ENCODE measurements around the gene AP4M1. TPM values are rescaled to one million over a fixed set of nuclear protein-coding genes. Genes with fewer than 3 reads are reported as not detected.

AP4M1 gene
- total and polyA plus RNA-seq, 5 experiments from 2014 or later = 1.7 to 10.9 (median 3.6) TPM

GRCh38 chr7:100098913-100099312 is 2.5 kb upstream of the AP4M1 start:
- H3K27ac Mint-ChIP-seq = peak overlapping the region; percentile 75 to 99 (median 97)
- H3K36me3 Mint-ChIP-seq = peaks cover 4 to 62% (median 29%) of the 10 kb centered on the region in 3 donors
- H3K4me1 Mint-ChIP-seq = peaks cover 26 to 50% (median 42%) of the 10 kb centered on the region in 4 donors
- peak overlapping the region; percentile 91 to 97 (median 95) for H3K4me3 Mint-ChIP-seq
- ATAC-seq = no peak
- DNase-seq = no peak
- POLR2A ChIA-PET = interaction anchor here (0.6 to 6.9 kb wide), 7 partner anchors 10 to 330 kb away, joined by 3 to 252 read pairs (median 36); partner anchors contain the start of genes CNPY4, COPS6, MBLAC1 and MEPCE
- H3K9me3 Mint-ChIP-seq = no peaks in the 10 kb centered on the region
- no peaks in the 10 kb centered on the region for H3K27me3 Mint-ChIP-seq

GRCh38 chr7:100099452-100099851 is 2.0 kb upstream of the AP4M1 start:
- H3K4me3 Mint-ChIP-seq = peak overlapping the region; percentile 91 to 97 (median 95)
- peaks cover 4 to 56% (median 29%) of the 10 kb centered on the region in 3 donors for H3K36me3 Mint-ChIP-seq
- peak in 2 of 10 donors; percentile 25 to 26 for DNase-seq
- no peaks in the 10 kb centered on the region for H3K27me3 Mint-ChIP-seq
- ATAC-seq = no peak
- peaks cover 26 to 50% (median 43%) of the 10 kb centered on the region in 4 donors for H3K4me1 Mint-ChIP-seq
- H3K27ac Mint-ChIP-seq = peak overlapping the region; percentile 93 to 99 (median 97)
- POLR2A ChIA-PET = interaction anchor here (0.6 to 6.9 kb wide), 8 partner anchors 11 to 784 kb away, joined by 3 to 252 read pairs (median 31); partner anchors contain the start of genes CNPY4, COPS6, MBLAC1 and MEPCE
- H3K9me3 Mint-ChIP-seq = no peaks in the 10 kb centered on the region

GRCh38 chr7:100100420-100101015 is 925 bp upstream of the AP4M1 start:
- H3K27ac Mint-ChIP-seq = peak overlapping the region; percentile 93 to 99 (median 97)
- peak; percentile 73 to 76 for ATAC-seq
- DNase-seq = peak; percentile 77 to 97 (median 86)
- H3K4me3 Mint-ChIP-seq = peak overlapping the region; percentile 91 to 97 (median 95)
- H3K27me3 Mint-ChIP-seq = no peaks in the 10 kb centered on the region
- no peaks in the 10 kb centered on the region for H3K9me3 Mint-ChIP-seq
- peaks cover 4 to 45% (median 24%) of the 10 kb centered on the region in 3 donors for H3K36me3 Mint-ChIP-seq
- POLR2A ChIA-PET = interaction anchor here (0.6 to 6.9 kb wide), 23 partner anchors 12 to 1994 kb away, joined by 3 to 252 read pairs (median 6); partner anchors contain the start of genes BUD31, CNPY4, COPS6 and MBLAC1
- peaks cover 26 to 49% (median 43%) of the 10 kb centered on the region in 4 donors for H3K4me1 Mint-ChIP-seq

- ATAC-seq = no peak
- H3K27ac Mint-ChIP-seq = peak overlapping the region in 9 of 10 donors; percentile 43 to 99 (median 65)
- DNase-seq = no peak
- no peaks in the 10 kb centered on the region for H3K9me3 Mint-ChIP-seq
- H3K4me3 Mint-ChIP-seq = peak overlapping the region; percentile 60 to 97 (median 75)
- H3K4me1 Mint-ChIP-seq = peaks cover 18 to 35% (median 33%) of the 10 kb centered on the region in 4 donors
- POLR2A ChIA-PET = interaction anchor here (0.7 to 6.9 kb wide), 9 partner anchors 9 to 333 kb away, joined by 3 to 252 read pairs (median 26); partner anchors contain the start of genes CNPY4, COPS6, MBLAC1 and MEPCE
- H3K27me3 Mint-ChIP-seq = no peaks in the 10 kb centered on the region
- peaks cover under 1 to 31% (median 18%) of the 10 kb centered on the region in 3 donors for H3K36me3 Mint-ChIP-seq
Observed at GRCh38 chr7:100102950-100103840, 1.8 kb downstream of the AP4M1 start.

- no peaks in the 10 kb centered on the region for H3K27me3 Mint-ChIP-seq
- ATAC-seq (no peak), DNase-seq (no peak)
- no peaks in the 10 kb centered on the region for H3K9me3 Mint-ChIP-seq
- POLR2A ChIA-PET = interaction anchor here (1.1 to 6.9 kb wide), 2 partner anchors 14 to 18 kb away, joined by 3 to 252 read pairs; partner anchors contain the start of genes CNPY4, MBLAC1 and TAF6
- peaks cover 7 to 13% (median 11%) of the 10 kb centered on the region in 4 donors for H3K4me1 Mint-ChIP-seq
- peak overlapping the region in 1 of 10 donors; percentile 25 for H3K27ac Mint-ChIP-seq
- no peak overlapping the region for H3K4me3 Mint-ChIP-seq
- H3K36me3 Mint-ChIP-seq = peaks cover 0 to 39% (median 4%) of the 10 kb centered on the region in 3 donors
Observed at GRCh38 chr7:100105534-100105933, 4.1 kb downstream of the AP4M1 start.

- H3K9me3 Mint-ChIP-seq = no peaks in the 10 kb centered on the region
- H3K27ac Mint-ChIP-seq = peak overlapping the region in 1 of 10 donors; percentile 78
- no peak for ATAC-seq
- H3K4me3 Mint-ChIP-seq = no peak overlapping the region
- H3K36me3 Mint-ChIP-seq = peaks cover 0 to 50% (median 7%) of the 10 kb centered on the region in 3 donors
- H3K4me1 Mint-ChIP-seq = peaks cover 3 to 11% (median 6%) of the 10 kb centered on the region in 4 donors
- no peak for DNase-seq
- POLR2A ChIA-PET = interaction anchor here (0.5 to 1.1 kb wide), 2 partner anchors 13 to 75 kb away, joined by 3 read pairs; no protein-coding TSS in a partner anchor
- no peaks in the 10 kb centered on the region for H3K27me3 Mint-ChIP-seq
Observed at GRCh38 chr7:100106633-100107032, 5.2 kb downstream of the AP4M1 start.

GRCh38 chr7:100107125-100107737 is 5.8 kb downstream of the AP4M1 start:
- Mint-ChIP-seq H3K27ac (peak overlapping the region in 2 of 10 donors; percentile 56 to 78), H3K9me3 (no peaks in the 10 kb centered on the region), H3K27me3 (no peaks in the 10 kb centered on the region), H3K4me1 (peaks cover 3 to 10% (median 6%) of the 10 kb centered on the region in 4 donors), H3K36me3 (peaks cover 0 to 56% (median 7%) of the 10 kb centered on the region in 3 donors), H3K4me3 (no peak overlapping the region)
- POLR2A ChIA-PET = no interaction called here
- ATAC-seq (no peak), DNase-seq (no peak)

- Mint-ChIP-seq H3K4me3 (peak overlapping the region in 1 of 10 donors; percentile 14), H3K4me1 (peaks cover 0 to 4% (median 3%) of the 10 kb centered on the region in 4 donors), H3K36me3 (peaks cover 0 to 62% (median 7%) of the 10 kb centered on the region in 3 donors), H3K9me3 (no peaks in the 10 kb centered on the region), H3K27ac (no peak overlapping the region), H3K27me3 (no peaks in the 10 kb centered on the region)
- POLR2A ChIA-PET = no interaction called here
- no peak for ATAC-seq
- no peak for DNase-seq
Observed at GRCh38 chr7:100107890-100108289, 6.4 kb downstream of the AP4M1 start.

- Mint-ChIP-seq H3K27ac (no peak overlapping the region), H3K4me1 (peaks cover 0 to 2% (median 0%) of the 10 kb centered on the region in 4 donors), H3K9me3 (no peaks in the 10 kb centered on the region), H3K4me3 (no peak overlapping the region), H3K27me3 (no peaks in the 10 kb centered on the region), H3K36me3 (peaks cover 0 to 67% (median 8%) of the 10 kb centered on the region in 3 donors)
- DNase-seq (no peak), ATAC-seq (no peak)
- POLR2A ChIA-PET = interaction anchor here (0.7 kb wide), 1 partner anchor 55 kb away, joined by 3 read pairs; no protein-coding TSS in a partner anchor
Observed at GRCh38 chr7:100109521-100110163, 8.2 kb downstream of the AP4M1 start.

GRCh38 chr7:100111156-100111555 is 9.7 kb downstream of the AP4M1 start:
- Mint-ChIP-seq H3K27ac (no peak overlapping the region), H3K9me3 (no peaks in the 10 kb centered on the region), H3K4me3 (no peak overlapping the region)

GRCh38 chr7:100111914-100112313 is 10.5 kb downstream of the AP4M1 start:
- POLR2A ChIA-PET = interaction anchor here (0.6 to 4.1 kb wide), 2 partner anchors 10 to 76 kb away, joined by 3 to 27 read pairs; partner anchors contain the start of genes AP4M1 and MCM7
- DNase-seq (no peak), ATAC-seq (no peak)
- H3K27me3 Mint-ChIP-seq = no peaks in the 10 kb centered on the region
- H3K9me3 Mint-ChIP-seq = no peaks in the 10 kb centered on the region
- H3K27ac Mint-ChIP-seq = no peak overlapping the region
- no peak overlapping the region for H3K4me3 Mint-ChIP-seq
- peaks cover 0 to 8% (median 5%) of the 10 kb centered on the region in 4 donors for H3K4me1 Mint-ChIP-seq
- H3K36me3 Mint-ChIP-seq = peaks cover 0 to 67% (median 8%) of the 10 kb centered on the region in 3 donors

More at GRCh38 chr7:100111156-100111555, 9.7 kb downstream of the AP4M1 start:
- DNase-seq = no peak
- Mint-ChIP-seq H3K27me3 (no peaks in the 10 kb centered on the region), H3K36me3 (peaks cover 0 to 71% (median 8%) of the 10 kb centered on the region in 3 donors), H3K4me1 (peaks cover 0 to 3% (median 1%) of the 10 kb centered on the region in 4 donors)
- ATAC-seq = no peak
- POLR2A ChIA-PET = interaction anchor here (0.6 to 4.1 kb wide), 3 partner anchors 9 to 75 kb away, joined by 3 to 27 read pairs (median 4); partner anchors contain the start of genes AP4M1 and MCM7

Data from naive thymus-derived CD8-positive, alpha-beta T cell (primary cell).